ENCODE results near the gene ADAP1. TPM values are rescaled to one million over a fixed set of nuclear protein-coding genes. Genes with fewer than 3 reads are reported as not detected.

The ADAP1 gene
- total and polyA plus RNA-seq, 12 donors: 0.29 to 60.2 (median 9.3) TPM

- H3K27me3 ChIP-seq: no peaks in the 10 kb centered on the region
- peak overlapping the region; percentile 55 to 87 (median 66) for H3K27ac ChIP-seq
- peaks cover 39 to 78% of the 10 kb centered on the region in 2 donors for H3K4me1 ChIP-seq (replicated peaks in 1 of 2)
- H3K36me3 ChIP-seq (replicated peaks in 1 of 2): peaks cover 0 to 21% of the 10 kb centered on the region in 2 donors
- DNase-seq: peak in 3 of 7 donors; percentile 50 to 57 (median 51)
- no peaks in the 10 kb centered on the region for H3K9me3 ChIP-seq (replicated peaks in 1 of 3)
- intact Hi-C loops (cut with DNase I): loop anchor here in 1 of 2 donors (10.0 kb wide), 1 partner anchor 81 kb away; no protein-coding TSS in a partner anchor
- TF ChIP-seq POLR2A (IDR thresholded peaks at IDR 0.05) (no peak), CTCF (IDR thresholded peaks at IDR 0.05) (peak in 1 of 6 experiments; percentile 4)
- peak overlapping the region in 1 of 4 donors; percentile 31 for H3K4me3 ChIP-seq
- WGBS, 4 donors: 52 to 60% (median 53%) methylated on average over 27 to 50 of the region's 50 CpGs
Observed at GRCh38 chr7:883055-884021, 71.1 kb downstream of the ADAP1 start.

- Histone ChIP-seq H3K4me1 (replicated peaks in 1 of 2) (peaks cover 40 to 76% of the 10 kb centered on the region in 2 donors), H3K27me3 (no peaks in the 10 kb centered on the region), H3K9me3 (replicated peaks in 1 of 3) (no peaks in the 10 kb centered on the region), H3K27ac (peak overlapping the region; percentile 38 to 87 (median 66)), H3K36me3 (replicated peaks in 1 of 2) (peaks cover 0 to 12% of the 10 kb centered on the region in 2 donors), H3K4me3 (peak overlapping the region in 1 of 4 donors; percentile 31)
- intact Hi-C loops (cut with DNase I): loop anchor here in 1 of 2 donors (10.0 kb wide), 1 partner anchor 82 kb away; no protein-coding TSS in a partner anchor
- TF ChIP-seq CTCF (IDR thresholded peaks at IDR 0.05) (no peak), POLR2A (IDR thresholded peaks at IDR 0.05) (no peak)
- peak in 4 of 7 donors; percentile 33 to 57 (median 40) for DNase-seq
- 37 to 54% (median 52%) methylated on average over 8 to 37 of the region's 37 CpGs for WGBS, 4 donors
Observed at GRCh38 chr7:882336-883035, 72.0 kb downstream of the ADAP1 start.

- Histone ChIP-seq H3K4me3 (no peak overlapping the region), H3K27ac (peak overlapping the region; percentile 16 to 98 (median 66)), H3K36me3 (replicated peaks in 1 of 2) (peaks cover 0 to 4% of the 10 kb centered on the region in 2 donors), H3K9me3 (replicated peaks in 1 of 3) (no peaks in the 10 kb centered on the region), H3K4me1 (replicated peaks in 1 of 2) (peaks cover 40 to 76% of the 10 kb centered on the region in 2 donors), H3K27me3 (no peaks in the 10 kb centered on the region)
- intact Hi-C loops (cut with DNase I): loop anchor here in 1 of 2 donors (10.0 kb wide), 1 partner anchor 83 kb away; no protein-coding TSS in a partner anchor
- WGBS, 4 donors: 87 to 88% (median 88%) methylated on average over 20 of the region's 20 CpGs
- peak in 4 of 7 donors; percentile 2 to 28 (median 14) for DNase-seq
- TF ChIP-seq CTCF (IDR thresholded peaks at IDR 0.05) (no peak), POLR2A (IDR thresholded peaks at IDR 0.05) (no peak)
Observed at GRCh38 chr7:881441-882234, 72.8 kb downstream of the ADAP1 start.

Measured in adrenal gland (tissue), 12 donors.